NCI-H1694 (cell line): ENCODE measurements around the gene HAUS2.
"Not testable (repeated sequence)": the region's sequence is repeated elsewhere in the genome, so short reads cannot be mapped to it uniquely, and the experiment has no call there.

Experiments
- DNase-seq: peaks from one replicate; lab custom pipeline; 2025; lab: John Stamatoyannopoulos, UW

HAUS2 gene

DNA sequence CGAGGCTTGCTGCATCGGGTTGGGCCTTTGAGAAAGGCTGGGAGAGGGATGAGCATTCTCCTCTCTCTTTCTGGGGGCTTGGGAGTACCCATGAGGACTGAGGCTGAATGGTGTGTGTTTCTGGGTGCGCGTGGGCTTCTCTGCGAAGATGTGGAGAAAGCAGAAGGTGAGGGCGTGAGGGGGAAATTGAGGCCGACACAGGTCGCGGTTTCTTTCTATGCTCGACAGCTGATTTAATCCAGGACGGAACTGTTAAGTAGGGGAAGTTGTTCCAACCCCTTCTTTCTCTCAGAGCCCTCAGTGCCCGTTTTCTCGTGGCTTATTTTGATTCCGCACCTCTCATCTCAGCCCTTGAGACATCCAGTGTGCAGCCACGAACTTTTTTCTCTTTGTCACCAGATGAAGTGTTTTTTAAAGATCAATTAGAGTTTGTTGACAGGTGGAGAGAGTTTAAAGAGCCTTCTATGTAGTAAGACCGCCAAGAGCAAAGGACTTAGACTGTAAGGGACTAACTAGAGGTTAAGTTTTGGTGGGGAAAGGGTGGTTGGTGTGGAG, 27.5 kb downstream of the HAUS2 start:
- no peak for DNase-seq

- no peak for DNase-seq
These were observed 28.1 kb downstream of the HAUS2 start for GRCh38 chr15:42576776-42577175.

- no peak for DNase-seq
These were observed 28.9 kb downstream of the HAUS2 start for GRCh38 chr15:42577514-42578031.

GRCh38 chr15:42578984-42579537, 30.4 kb downstream of the HAUS2 start:
- no peak for DNase-seq

DNA sequence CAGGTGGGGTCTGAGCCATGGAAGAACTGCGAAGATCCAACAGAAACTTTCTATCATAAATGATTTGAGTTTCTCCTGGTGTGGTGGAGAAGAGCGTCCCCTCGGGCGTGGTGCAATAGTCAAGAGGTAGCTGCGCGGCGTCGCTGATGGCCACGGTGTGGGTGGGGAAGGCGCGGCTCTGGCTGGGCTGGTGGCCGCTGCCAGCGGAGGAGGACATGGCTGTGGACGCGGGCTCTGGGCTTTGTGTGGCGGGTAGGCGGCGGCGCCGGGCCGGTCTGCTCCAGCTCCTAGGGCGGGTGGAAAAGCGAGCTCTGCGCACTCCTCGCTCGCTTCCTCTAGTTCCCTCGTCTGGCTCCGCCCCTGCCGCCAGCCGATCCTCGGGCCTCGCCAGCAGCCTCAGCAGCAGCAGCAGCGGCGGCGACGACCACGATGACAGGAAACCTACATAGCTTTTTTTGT, 32.7 kb downstream of the HAUS2 start:
- DNase-seq, result no peak

DNA sequence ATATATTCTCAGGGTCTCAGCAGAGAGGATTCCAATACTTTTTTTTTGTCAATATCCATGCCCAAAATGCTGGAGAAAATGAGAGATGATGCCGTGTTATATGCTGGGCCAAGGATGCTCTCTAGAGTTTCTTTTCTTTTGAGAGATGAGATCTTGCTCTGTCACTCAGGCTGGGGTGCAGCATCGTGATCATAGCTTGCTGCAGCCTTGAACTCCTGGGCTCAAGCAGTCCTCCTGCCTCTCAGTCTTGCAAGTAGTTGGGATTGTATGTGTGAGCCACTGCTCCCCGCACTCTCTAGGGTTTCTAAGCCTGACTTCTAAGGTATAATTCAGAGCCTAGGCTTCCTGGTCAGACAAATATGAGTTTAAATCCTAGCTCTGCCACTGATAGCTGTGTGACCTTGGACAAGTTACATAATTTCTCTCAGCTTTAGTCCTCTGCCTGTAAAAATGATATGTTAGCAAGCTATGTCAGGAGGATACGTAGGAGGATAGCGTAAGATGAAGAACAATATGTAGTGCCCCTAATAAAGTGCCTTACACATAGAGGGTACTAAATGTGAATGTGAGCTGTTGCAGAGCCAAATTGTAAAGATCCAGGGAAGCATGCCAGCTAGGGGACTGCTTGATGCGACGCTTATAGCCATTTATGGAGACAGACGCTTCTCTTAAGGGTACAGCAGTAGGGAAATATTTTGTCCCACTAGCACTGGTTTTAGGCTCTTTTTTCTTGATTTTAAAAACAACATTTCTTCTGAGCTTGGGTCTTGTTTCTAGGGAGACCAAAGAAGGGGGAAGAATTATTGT, 34.1 kb downstream of the HAUS2 start:
- no peak for DNase-seq

DNA sequence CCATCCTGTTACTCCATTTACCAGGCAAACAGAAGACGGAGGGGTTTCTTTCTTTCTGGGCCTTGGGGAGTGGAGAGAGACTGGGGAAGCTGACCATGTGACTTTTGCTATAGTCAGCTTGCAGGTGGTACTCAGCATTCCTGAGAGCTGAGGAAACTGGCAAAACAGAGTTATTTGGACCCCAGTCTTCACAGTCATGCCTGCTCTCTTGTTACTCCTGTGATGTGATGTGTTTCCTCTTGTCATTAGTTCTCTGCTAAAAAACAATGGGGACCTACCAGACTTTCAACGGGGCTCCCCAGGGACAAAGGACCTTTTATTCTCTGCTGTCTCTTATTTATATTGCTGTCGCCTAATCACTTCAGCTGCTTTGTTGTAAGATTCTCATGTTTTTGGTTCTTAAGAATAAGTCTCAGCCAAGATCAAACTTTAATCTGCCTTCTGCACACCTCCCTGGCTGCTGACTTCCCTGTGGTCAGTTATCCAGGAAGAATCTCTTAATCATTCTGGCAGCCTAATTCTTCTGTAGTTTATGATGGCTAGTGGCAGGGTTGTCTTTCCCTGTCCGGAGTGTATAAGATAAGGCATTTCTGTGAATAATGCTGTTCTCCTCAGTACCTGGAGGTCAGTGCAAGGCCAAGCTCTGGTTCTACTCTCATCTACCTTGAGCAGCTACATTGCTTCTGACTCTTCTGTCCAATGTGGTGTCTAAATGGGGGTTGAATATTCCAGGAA, 35.6 kb downstream of the HAUS2 start:
- DNase-seq, result no peak

DNA sequence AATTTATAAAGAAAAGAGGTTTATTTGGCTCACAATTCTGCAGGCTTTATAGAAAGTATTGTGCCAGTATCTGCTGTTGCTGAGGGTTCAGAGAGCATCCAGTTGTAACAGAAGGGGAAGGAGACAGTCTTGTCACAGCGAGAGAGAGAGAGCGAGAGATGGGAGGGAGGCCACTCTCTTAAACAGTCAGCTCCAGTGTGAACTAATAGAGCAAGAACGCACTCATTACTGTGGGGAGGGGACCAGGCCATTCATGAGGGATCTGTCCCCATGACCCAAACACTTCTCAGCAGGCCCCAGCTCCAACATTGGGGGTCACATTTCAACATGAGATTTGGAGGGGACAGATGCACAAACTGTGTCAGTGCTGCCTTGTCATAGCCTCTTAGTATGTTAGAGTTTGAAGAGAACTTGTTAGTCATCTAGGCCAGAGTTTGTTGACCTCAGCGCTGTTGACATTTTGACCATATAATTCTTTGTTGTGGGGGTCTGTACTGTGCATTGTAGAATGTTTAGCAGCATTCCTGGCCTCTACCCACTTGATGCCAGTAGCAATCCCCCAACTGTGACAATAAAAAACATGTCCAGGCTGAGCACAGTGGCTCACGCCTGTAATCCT, 42.1 kb downstream of the HAUS2 start:
- DNase-seq, result no peak

GRCh38 chr15:42591238-42591934, 42.7 kb downstream of the HAUS2 start:
- DNase-seq, result no peak

DNA sequence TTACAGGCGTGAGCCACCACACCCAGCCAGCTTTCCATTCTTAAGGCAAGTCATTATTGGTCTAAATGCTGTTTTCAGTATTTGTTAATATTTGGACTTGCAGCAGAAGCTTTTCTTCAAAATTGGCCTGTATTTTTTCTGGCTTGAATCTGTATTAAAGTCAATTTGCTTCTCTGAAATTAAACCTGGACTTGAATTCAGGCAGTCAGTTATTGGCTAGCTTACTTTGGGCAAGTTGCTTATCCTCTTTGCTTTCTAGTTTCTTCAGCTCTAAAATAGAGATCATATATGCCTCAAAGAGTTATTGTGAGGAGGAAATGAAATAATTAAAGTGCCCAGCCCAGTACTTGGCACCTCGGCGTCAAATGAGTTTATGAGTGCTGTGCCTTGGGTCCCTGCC, 44.1 kb downstream of the HAUS2 start:
- no peak for DNase-seq

DNA sequence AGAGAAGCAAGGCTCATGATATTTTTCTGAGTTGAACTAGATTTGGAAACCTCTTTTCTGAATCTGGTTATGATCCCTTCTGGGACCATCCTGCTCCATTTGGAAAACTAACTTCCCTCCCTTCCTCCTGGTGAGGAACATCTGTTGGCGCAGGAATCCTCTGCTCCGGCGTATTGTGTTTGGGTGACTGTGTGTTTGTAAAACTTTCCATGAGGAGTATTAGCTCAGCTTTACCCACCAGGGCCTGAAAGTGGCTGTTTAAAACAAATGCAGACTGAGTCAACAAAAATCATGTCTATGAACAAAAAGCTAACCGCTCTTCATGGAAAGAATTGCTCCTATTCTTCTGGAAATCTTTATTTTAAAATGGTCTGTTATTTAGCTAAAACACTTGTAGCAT, 44.5 kb downstream of the HAUS2 start:
- DNase-seq, result no peak

DNA sequence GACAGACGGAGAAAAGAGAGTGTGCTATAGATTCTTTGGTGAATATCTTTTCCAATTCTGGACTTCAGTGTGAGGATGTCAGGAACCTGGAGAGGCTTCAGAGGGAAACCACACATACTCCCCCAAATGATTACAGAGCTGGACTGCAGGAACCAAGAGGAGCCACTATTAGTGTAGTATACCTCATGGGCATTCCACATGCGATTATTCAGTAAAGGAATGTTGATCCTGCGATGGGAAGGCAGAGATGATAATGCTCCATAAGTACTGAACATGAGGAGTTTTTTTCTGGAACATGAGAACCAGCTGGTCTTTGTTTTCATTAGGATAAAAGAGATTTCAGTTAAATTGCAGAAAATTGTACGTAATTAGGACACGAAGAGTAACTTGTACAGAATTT, 45.5 kb downstream of the HAUS2 start:
- DNase-seq, result no peak

- no peak for DNase-seq
These were observed 47.1 kb downstream of the HAUS2 start for GRCh38 chr15:42595626-42596240.

- not testable (repeated sequence) for DNase-seq
These were observed 52.7 kb downstream of the HAUS2 start for GRCh38 chr15:42601316-42601715.

DNA sequence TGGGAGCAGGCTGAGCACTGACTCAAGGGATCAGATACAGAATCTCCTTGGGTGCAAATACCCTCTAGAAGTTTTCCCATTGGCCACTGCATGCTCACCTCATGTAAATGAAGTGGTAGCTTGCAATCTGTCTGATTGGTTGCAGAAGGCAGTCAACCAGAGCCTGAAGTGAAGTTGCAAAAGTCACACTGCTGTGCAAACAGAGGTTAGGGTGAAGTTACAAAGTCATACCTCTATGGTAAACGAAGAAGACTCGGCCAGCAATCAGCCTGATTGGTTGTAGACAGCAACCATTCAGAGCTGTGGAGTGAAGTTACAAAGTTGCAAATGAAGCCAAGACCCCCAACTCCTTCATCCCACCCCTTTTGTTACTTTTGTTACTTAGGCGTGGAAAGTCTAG, 53.9 kb downstream of the HAUS2 start:
- DNase-seq, result no peak

- no peak for DNase-seq
These were observed 55.3 kb downstream of the HAUS2 start for GRCh38 chr15:42603978-42604377.

- no peak for DNase-seq
These were observed 56.5 kb downstream of the HAUS2 start for GRCh38 chr15:42604894-42605744.

- DNase-seq, result no peak
These were observed 57.2 kb downstream of the HAUS2 start for GRCh38 chr15:42605796-42606195.

- DNase-seq, result no peak
These were observed 59.5 kb downstream of the HAUS2 start for GRCh38 chr15:42608110-42608531.
